Colonic mucosa (tissue), 4 donors: ENCODE measurements around the gene ALOX5AP. TPM values are rescaled to one million over a fixed set of nuclear protein-coding genes. Genes with fewer than 3 reads are reported as not detected.

Experiments
- DNase-seq: peaks from one replicate; pipeline ENCODE4 v3.0.0-alpha.2; 2020
- H3K27ac ChIP-seq: fragments of 200-600 bp; one replicate; pipeline ENCODE4 v1.8.0; 2021
- H3K27me3 ChIP-seq: fragments of 200-600 bp; one replicate; pipeline ENCODE4 v1.8.0; 2021
- H3K36me3 ChIP-seq: fragments of 200-600 bp; one replicate; pipeline ENCODE4 v1.8.0; 2021
- H3K4me1 ChIP-seq: fragments of 200-600 bp; one replicate; pipeline ENCODE4 v1.8.0; 2021; ENCODE audit warnings: mild to moderate bottlenecking
- H3K4me3 ChIP-seq: fragments of 200-600 bp; one replicate; pipeline ENCODE4 v1.8.0; 2021
- H3K9ac ChIP-seq, 2 donors: one replicate each; pipeline ENCODE4 v1.7.0; 2013; ENCODE audit warnings: control low read depth in 2 of 2, low read depth in 2 of 2, low read length in 2 of 2
- H3K9me3 ChIP-seq: fragments of 200-600 bp; one replicate; pipeline ENCODE4 v1.8.0; 2021
- intact Hi-C: fragments of 100-400 bp; cut with DNase I; formaldehyde crosslinking; loops from one replicate; pipeline ENCODE4 v1.14.1; 2022
- total RNA-seq, 2 donors: library from RNA; stranded (reverse); fragmentation: NEBNext Ultra II Directional in 1 of 2; extraction: Animal tissue kit (Norgen Biotek cat#: 25700) in 1 of 2; gene quantifications; one replicate each; pipeline ENCODE4 v1.2.1, GENCODE V29; 2021
- TF ChIP-seq, protein P1 (sequence below): fragments of 200-600 bp; IDR thresholded peaks from one replicate; pipeline ENCODE4 v1.8.0; 2022; ENCODE audit warnings: antibody characterized with exemption, mild to moderate bottlenecking
- donor health status: healthy.
- donor health status: DM: no; HTN: no; CAD: no.
- donor health status: DM: no; HTN: no; CAD: no.

The ALOX5AP gene
- total RNA-seq, 2 donors from 2014 or later = 5.0 to 5.1 TPM

DNA sequence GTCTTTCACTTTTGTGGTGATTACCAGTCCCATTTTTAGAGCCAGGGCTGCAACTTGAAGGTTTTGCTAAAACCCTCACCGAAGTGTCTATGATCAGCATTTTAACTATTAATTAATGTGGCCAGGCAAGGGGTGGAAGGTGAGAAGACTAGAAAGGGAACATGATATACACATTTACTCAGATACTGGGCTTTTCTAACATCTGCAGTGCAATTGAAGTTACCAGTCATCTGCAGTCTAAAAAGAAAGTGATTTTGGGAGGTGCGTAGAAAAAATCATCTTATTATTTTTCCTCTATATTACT, 481 bp downstream of the ALOX5AP start:
- H3K4me3 ChIP-seq = no peak overlapping the region
- H3K9ac ChIP-seq = peak overlapping the region in 1 of 2 donors; percentile 24
- intact Hi-C loops = no loop called here
- H3K27me3 ChIP-seq = no peaks in the 10 kb centered on the region
- H3K36me3 ChIP-seq = no peaks in the 10 kb centered on the region
- TF ChIP-seq, protein P1, sequence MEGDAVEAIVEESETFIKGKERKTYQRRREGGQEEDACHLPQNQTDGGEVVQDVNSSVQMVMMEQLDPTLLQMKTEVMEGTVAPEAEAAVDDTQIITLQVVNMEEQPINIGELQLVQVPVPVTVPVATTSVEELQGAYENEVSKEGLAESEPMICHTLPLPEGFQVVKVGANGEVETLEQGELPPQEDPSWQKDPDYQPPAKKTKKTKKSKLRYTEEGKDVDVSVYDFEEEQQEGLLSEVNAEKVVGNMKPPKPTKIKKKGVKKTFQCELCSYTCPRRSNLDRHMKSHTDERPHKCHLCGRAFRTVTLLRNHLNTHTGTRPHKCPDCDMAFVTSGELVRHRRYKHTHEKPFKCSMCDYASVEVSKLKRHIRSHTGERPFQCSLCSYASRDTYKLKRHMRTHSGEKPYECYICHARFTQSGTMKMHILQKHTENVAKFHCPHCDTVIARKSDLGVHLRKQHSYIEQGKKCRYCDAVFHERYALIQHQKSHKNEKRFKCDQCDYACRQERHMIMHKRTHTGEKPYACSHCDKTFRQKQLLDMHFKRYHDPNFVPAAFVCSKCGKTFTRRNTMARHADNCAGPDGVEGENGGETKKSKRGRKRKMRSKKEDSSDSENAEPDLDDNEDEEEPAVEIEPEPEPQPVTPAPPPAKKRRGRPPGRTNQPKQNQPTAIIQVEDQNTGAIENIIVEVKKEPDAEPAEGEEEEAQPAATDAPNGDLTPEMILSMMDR = no peak
- no peak for DNase-seq
- H3K9me3 ChIP-seq = no peaks in the 10 kb centered on the region
- peak overlapping the region; percentile 37 for H3K27ac ChIP-seq
- no peaks in the 10 kb centered on the region for H3K4me1 ChIP-seq

DNA sequence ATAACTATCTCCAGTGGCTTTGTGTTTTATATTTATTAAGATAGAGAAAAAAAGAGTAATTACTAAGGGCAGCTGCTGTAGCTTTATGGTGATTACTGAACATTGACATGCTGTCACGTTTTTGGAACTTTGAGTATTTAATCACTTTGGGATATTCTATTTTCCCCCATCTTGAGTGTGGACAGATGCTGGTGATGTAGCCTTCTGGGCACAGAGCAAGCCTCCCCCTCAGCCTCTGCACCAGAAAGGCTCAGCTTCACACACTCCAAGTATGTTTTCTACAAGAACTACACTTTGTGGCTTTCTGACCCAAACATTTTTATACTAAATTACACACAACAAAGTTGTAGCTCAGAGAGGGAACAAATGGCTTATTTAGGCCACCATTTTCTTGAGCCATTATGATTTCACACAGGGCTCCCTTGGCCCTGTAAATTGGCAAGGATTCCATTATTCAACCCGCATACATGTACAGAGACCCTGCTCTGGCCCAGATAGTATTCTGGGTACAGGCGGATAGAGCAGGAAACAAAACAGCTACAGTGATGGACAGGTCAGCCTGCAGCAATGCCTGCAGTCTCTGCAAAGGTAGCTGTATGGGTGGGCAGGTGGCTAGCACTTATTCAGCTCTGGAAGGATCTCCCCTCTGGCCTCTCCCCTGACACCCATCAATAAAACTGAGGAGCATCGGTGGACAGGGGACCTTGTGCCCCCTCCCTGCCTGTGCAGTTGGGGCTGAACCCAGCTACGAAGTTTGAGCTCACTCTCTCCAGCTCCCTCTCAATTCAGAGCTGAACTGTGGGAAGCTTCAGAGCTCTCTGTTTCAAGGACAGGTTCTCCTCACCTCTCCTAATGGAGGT, 1.3 kb downstream of the ALOX5AP start:
- H3K27me3 ChIP-seq = no peaks in the 10 kb centered on the region
- no peak overlapping the region for H3K4me3 ChIP-seq
- no peaks in the 10 kb centered on the region for H3K9me3 ChIP-seq
- peak overlapping the region; percentile 8 to 52 for H3K9ac ChIP-seq
- no peaks in the 10 kb centered on the region for H3K36me3 ChIP-seq
- H3K27ac ChIP-seq = no peak overlapping the region
- no peak for DNase-seq
- TF ChIP-seq, protein P1 = no peak
- H3K4me1 ChIP-seq = no peaks in the 10 kb centered on the region
- intact Hi-C loops = no loop called here

DNA sequence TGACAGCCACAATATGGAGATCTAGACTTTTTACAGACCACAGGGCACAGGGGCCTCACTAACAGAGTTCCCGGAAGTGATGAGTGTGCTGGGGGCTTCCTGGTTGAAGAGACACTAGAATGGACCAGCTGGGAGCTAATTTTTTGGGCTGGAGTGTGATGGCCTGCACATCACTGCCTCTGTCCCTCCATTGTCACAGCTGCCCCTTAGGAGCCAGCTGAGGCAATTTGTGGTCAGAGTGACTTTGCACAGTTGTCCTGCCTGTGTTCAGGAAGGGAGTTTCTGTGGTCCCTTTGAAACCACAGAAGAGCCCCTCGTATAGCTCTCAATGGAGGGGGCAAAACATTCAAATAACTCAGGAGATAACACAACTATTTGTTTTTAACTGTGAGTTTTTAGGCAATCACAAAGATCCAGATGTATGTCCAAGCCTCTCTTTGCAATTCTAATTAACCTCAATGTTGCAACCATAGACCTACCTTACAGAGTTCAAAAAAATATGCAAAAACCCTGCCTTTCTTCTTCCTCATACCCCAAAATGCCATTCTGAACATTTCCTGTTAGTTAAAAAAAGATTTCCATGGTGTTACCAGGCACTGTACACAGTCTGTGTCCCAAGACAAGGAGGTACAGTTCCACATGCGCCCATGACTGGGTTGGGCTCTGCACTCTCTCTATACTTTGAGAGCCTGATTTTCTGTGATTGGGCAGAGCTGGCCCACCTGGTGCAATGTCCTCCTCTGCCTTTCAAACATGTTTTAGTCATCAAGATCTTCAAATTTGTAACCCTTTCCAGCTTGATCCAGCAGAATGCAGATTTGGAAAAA, 2.4 kb downstream of the ALOX5AP start:
- Histone ChIP-seq H3K4me1 (no peaks in the 10 kb centered on the region), H3K27me3 (no peaks in the 10 kb centered on the region), H3K9me3 (no peaks in the 10 kb centered on the region), H3K4me3 (no peak overlapping the region), H3K27ac (no peak overlapping the region), H3K9ac (peak overlapping the region in 1 of 2 donors; percentile 52), H3K36me3 (no peaks in the 10 kb centered on the region)
- intact Hi-C loops = no loop called here
- no peak for DNase-seq
- TF ChIP-seq, protein P1 = no peak

GRCh38 chr13:30738526-30739236, 3.3 kb downstream of the ALOX5AP start:
- Histone ChIP-seq H3K4me3 (no peak overlapping the region), H3K27me3 (no peaks in the 10 kb centered on the region), H3K36me3 (no peaks in the 10 kb centered on the region), H3K27ac (no peak overlapping the region), H3K9me3 (no peaks in the 10 kb centered on the region), H3K9ac (no peak overlapping the region), H3K4me1 (peaks cover under 1% of the 10 kb centered on the region)
- no peak for DNase-seq
- intact Hi-C loops = no loop called here
- TF ChIP-seq, protein P1 = no peak

- TF ChIP-seq, protein P1 = no peak
- intact Hi-C loops = no loop called here
- H3K9me3 ChIP-seq = no peaks in the 10 kb centered on the region
- H3K4me1 ChIP-seq = peaks cover 5% of the 10 kb centered on the region
- H3K4me3 ChIP-seq = no peak overlapping the region
- no peaks in the 10 kb centered on the region for H3K27me3 ChIP-seq
- DNase-seq = no peak
- no peak overlapping the region for H3K9ac ChIP-seq
- no peak overlapping the region for H3K27ac ChIP-seq
- no peaks in the 10 kb centered on the region for H3K36me3 ChIP-seq
These were observed 3.8 kb downstream of the ALOX5AP start for GRCh38 chr13:30739237-30739528.
